H1 (cell line): ENCODE measurements around the gene FHIT. TPM values are rescaled to one million over a fixed set of nuclear protein-coding genes. Genes with fewer than 3 reads are reported as not detected.

Experiments
- CTCF ChIA-PET: fragments of 300-600 bp; sonication (Branson Sonifier 250); formaldehyde crosslinking; loops from one replicate; lab custom pipeline; 2021; ENCODE audit not compliant: partially characterized antibody; lab: Charles Lee
- POLR2A ChIA-PET: fragments of 300-600 bp; sonication (Branson Sonifier 250); formaldehyde crosslinking; loops from one replicate; lab custom pipeline; 2021; ENCODE audit warnings: inconsistent platforms; ENCODE audit not compliant: partially characterized antibody; lab: Charles Lee
- DNase-seq, 2 experiments: peaks; one replicate each; pipeline versions ENCODE4 v3.0.0 to v3.0.0-alpha.2; 2010 to 2022; ENCODE audit warnings: low spot score in 2 of 2, low read depth in 1 of 2, mixed read lengths in 1 of 2
- FAIRE-seq: peaks from 2 replicates; lab custom pipeline; 2011; peaks lifted over from hg19 to GRCh38; lab: Jason Lieb, UNC
- H2AFZ ChIP-seq: 2 replicates; pipeline ENCODE4 v1.8.1; 2012; ENCODE audit warnings: low read length, inconsistent platforms
- H2AK5ac ChIP-seq: 2 replicates; pipeline ENCODE4 v1.6.1; 2013; ENCODE audit warnings: low read depth, low read length
- H2BK120ac ChIP-seq: replicated peaks from 2 replicates; pipeline ENCODE3; 2013; ENCODE audit warnings: low read depth, low read length, inconsistent platforms
- H2BK12ac ChIP-seq: 2 replicates; pipeline ENCODE4 v1.6.1; 2013; ENCODE audit warnings: low read depth, low read length
- H2BK15ac ChIP-seq: 2 replicates; pipeline ENCODE4 v1.6.1; 2013; ENCODE audit warnings: low read length
- H2BK20ac ChIP-seq: 2 replicates; pipeline ENCODE4 v1.6.1; 2013; ENCODE audit warnings: low read length
- H2BK5ac ChIP-seq: 2 replicates; pipeline ENCODE4 v1.6.1; 2013; ENCODE audit warnings: low read depth, low read length
- H3K14ac ChIP-seq: 2 replicates; pipeline ENCODE4 v1.6.1; 2013; ENCODE audit warnings: inconsistent platforms; ENCODE audit not compliant: insufficient read length
- H3K18ac ChIP-seq: 2 replicates; pipeline ENCODE4 v1.6.1; 2013; ENCODE audit warnings: low read length; ENCODE audit errors: extremely low read depth
- H3K23ac ChIP-seq: 2 replicates; pipeline ENCODE4 v1.6.1; 2013; ENCODE audit warnings: inconsistent platforms; ENCODE audit not compliant: insufficient read length
- H3K23me2 ChIP-seq: 2 replicates; pipeline ENCODE4 v1.6.1; 2013; ENCODE audit warnings: low read depth, low read length
- H3K27ac ChIP-seq: 2 replicates; pipeline ENCODE4 v1.6.1; 2011; ENCODE audit warnings: low read depth, low read length, inconsistent platforms
- H3K27me3 ChIP-seq, 4 experiments: replicated peaks in 1 of 4; 1 replicate in 1 of 4; 2 replicates in 3 of 4; pipeline versions ENCODE4 v1.6.1 to v1.8.1; 2011 to 2013; ENCODE audit warnings: low read length in 3 of 4, mild to moderate bottlenecking in 3 of 4, inconsistent platforms in 2 of 4, mixed read lengths in 2 of 4, moderate library complexity in 1 of 4; ENCODE audit not compliant: control insufficient read depth in 3 of 4, insufficient read depth in 3 of 4; ENCODE audit errors: extremely low read depth in 1 of 4
- H3K36me3 ChIP-seq, 4 experiments: 2 replicates each; pipeline versions ENCODE4 v1.6.1 to v1.8.1; 2011 to 2013; ENCODE audit warnings: mild to moderate bottlenecking in 4 of 4, low read length in 3 of 4, moderate library complexity in 2 of 4, control low read depth in 1 of 4, inconsistent platforms in 1 of 4; ENCODE audit not compliant: insufficient read depth in 4 of 4, control insufficient read depth in 2 of 4
- H3K4ac ChIP-seq: replicated peaks from 2 replicates; pipeline ENCODE3; 2013; ENCODE audit warnings: low read length, low read depth, mixed read lengths, inconsistent platforms; ENCODE audit not compliant: insufficient read length
- H3K4me1 ChIP-seq, 4 experiments: replicated peaks in 1 of 4; 1 replicate in 1 of 4; 2 replicates in 3 of 4; pipeline versions ENCODE4 v1.6.1 to v1.8.1; 2011 to 2013; ENCODE audit warnings: low read length in 3 of 4, inconsistent platforms in 2 of 4, mixed read lengths in 1 of 4; ENCODE audit not compliant: insufficient read depth in 4 of 4, control insufficient read depth in 3 of 4
- H3K4me2 ChIP-seq, 2 experiments: 2 replicates each; pipeline versions ENCODE4 v1.6.1 to v1.8.1; 2011 to 2013; ENCODE audit warnings: low read depth in 2 of 2, low read length in 2 of 2, control low read depth in 1 of 2, inconsistent platforms in 1 of 2, mild to moderate bottlenecking in 1 of 2; ENCODE audit not compliant: insufficient read depth in 1 of 2
- H3K4me3 ChIP-seq, 4 experiments: fragments of 200-600, 300-600 bp in 1 of 4; sonication (generic), shearing (Covaris generic), sonication (Bioruptor Twin) in 1 of 4; 2 replicates each; pipeline versions ENCODE4 v1.5.1 to v1.8.1; 2011 to 2016; ENCODE audit warnings: low read length in 4 of 4, low read depth in 3 of 4, control low read depth in 2 of 4, inconsistent platforms in 2 of 4, mild to moderate bottlenecking in 2 of 4, mixed read lengths in 1 of 4, moderate library complexity in 1 of 4; ENCODE audit not compliant: insufficient read depth in 2 of 4; ENCODE audit errors: extremely low read depth in 1 of 4
- H3K56ac ChIP-seq: replicated peaks from 2 replicates; pipeline ENCODE3; 2013; ENCODE audit warnings: low read depth, mild to moderate bottlenecking, mixed read lengths, low read length, inconsistent platforms; ENCODE audit not compliant: insufficient read length
- H3K79me1 ChIP-seq: 2 replicates; pipeline ENCODE4 v1.6.1; 2013; ENCODE audit warnings: low read depth, low read length, control low read depth
- H3K79me2 ChIP-seq, 2 experiments: 2 replicates each; pipeline versions ENCODE4 v1.6.1 to v1.8.1; 2012 to 2013; ENCODE audit warnings: low read length in 2 of 2, mild to moderate bottlenecking in 2 of 2, inconsistent platforms in 1 of 2; ENCODE audit not compliant: insufficient read depth in 2 of 2, control insufficient read depth in 1 of 2
- H3K9ac ChIP-seq, 4 experiments: replicated peaks in 1 of 4; 1 replicate in 1 of 4; 2 replicates in 3 of 4; pipeline versions ENCODE4 v1.6.1 to v1.8.1; 2011 to 2013; ENCODE audit warnings: low read depth in 3 of 4, low read length in 3 of 4, control low read depth in 2 of 4, mild to moderate bottlenecking in 2 of 4, moderate library complexity in 2 of 4, inconsistent platforms in 1 of 4; ENCODE audit errors: extremely low read depth in 1 of 4
- H3K9me3 ChIP-seq, 2 experiments: 2 replicates each; pipeline versions ENCODE4 v1.6.1 to v1.8.1; 2012 to 2013; ENCODE audit warnings: mild to moderate bottlenecking in 2 of 2, moderate library complexity in 2 of 2, control low read depth in 1 of 2, inconsistent platforms in 1 of 2, low read depth in 1 of 2, low read length in 1 of 2, mixed read lengths in 1 of 2; ENCODE audit not compliant: insufficient read depth in 2 of 2
- H4K20me1 ChIP-seq, 2 experiments: replicated peaks in 1 of 2; 2 replicates each; pipeline versions ENCODE3 to v1.8.1; 2011 to 2013; ENCODE audit warnings: inconsistent platforms in 2 of 2, low read length in 2 of 2, mild to moderate bottlenecking in 1 of 2; ENCODE audit not compliant: insufficient read depth in 2 of 2, control insufficient read depth in 1 of 2
- H4K5ac ChIP-seq: 2 replicates; pipeline ENCODE4 v1.6.1; 2013; ENCODE audit warnings: low read length, low read depth, mixed read lengths, inconsistent platforms; ENCODE audit not compliant: insufficient read length
- H4K8ac ChIP-seq: 2 replicates; pipeline ENCODE4 v1.8.0; 2013; ENCODE audit warnings: mild to moderate bottlenecking, moderate library complexity, low read length, inconsistent platforms; ENCODE audit not compliant: insufficient read depth; ENCODE audit errors: extremely low read depth
- H4K91ac ChIP-seq: replicated peaks from 2 replicates; pipeline ENCODE3; 2013; ENCODE audit warnings: low read length, mixed read lengths, inconsistent platforms; ENCODE audit not compliant: insufficient read length
- ASH2L ChIP-seq: fragments of 200-600, 300-600 bp; sonication (generic); IDR thresholded peaks from one replicate; pipeline ENCODE4 v1.7.1; 2017; ENCODE audit warnings: low read length
- EZH2 ChIP-seq: fragments of 200-600 bp; sonication (generic); IDR thresholded peaks from 2 replicates; pipeline ENCODE4 v1.7.1; 2012; ENCODE audit warnings: low read depth, mild to moderate bottlenecking, moderate library complexity, low read length, inconsistent platforms; ENCODE audit not compliant: severe bottlenecking
- RBBP5 ChIP-seq: IDR thresholded peaks from 2 replicates; pipeline ENCODE4 v1.7.1; 2012; ENCODE audit warnings: low read depth, mild to moderate bottlenecking, inconsistent platforms, low read length, moderate library complexity, borderline replicate concordance
- SIX5 ChIP-seq: IDR thresholded peaks from 2 replicates; pipeline ENCODE4 v1.6.1; 2011; ENCODE audit warnings: mild to moderate bottlenecking, low read depth, low read length
- SUZ12 ChIP-seq: fragments of 200-600 bp; sonication (generic); IDR thresholded peaks from 2 replicates; pipeline ENCODE4 v1.6.1; 2012; ENCODE audit warnings: mild to moderate bottlenecking, inconsistent platforms, low read length, moderate library complexity, mixed read lengths
- TAF7 ChIP-seq: optimal IDR thresholded peaks from 2 replicates; pipeline ENCODE3; 2011; ENCODE audit warnings: low read depth, mild to moderate bottlenecking, inconsistent platforms, low read length, moderate library complexity, borderline replicate concordance
- polyA plus RNA-seq, 7 experiments: library from polyadenylated mRNA; depleted of rRNA in 3 of 7; stranded (reverse) in 5 of 7; unstranded in 2 of 7; fragments of >200 nt in 5 of 7; fragments of 200-250 nt in 2 of 7; gene quantifications; 1 replicate in 5 of 7; 2 replicates in 1 of 7; 4 replicates in 1 of 7; pipeline versions ENCODE4 v1.2.1 to v1.2.3, GENCODE V29; 2011 to 2013; ENCODE audit warnings: missing spikeins in 2 of 7, mixed read lengths in 2 of 7
- total RNA-seq: library from RNA; stranded (reverse); fragmentation: NEBNext Ultra II Directional; extraction: Animal tissue kit (Norgen Biotek cat#: 25700); gene quantifications from 2 replicates; pipeline ENCODE4 v1.2.1, GENCODE V29; 2021

Gene FHIT
- total and polyA plus RNA-seq, 2 of the 8 experiments (the other 6 are each of a cell fraction or from before 2014, with no cell fraction given), result 1.2 to 3.2 TPM

DNA sequence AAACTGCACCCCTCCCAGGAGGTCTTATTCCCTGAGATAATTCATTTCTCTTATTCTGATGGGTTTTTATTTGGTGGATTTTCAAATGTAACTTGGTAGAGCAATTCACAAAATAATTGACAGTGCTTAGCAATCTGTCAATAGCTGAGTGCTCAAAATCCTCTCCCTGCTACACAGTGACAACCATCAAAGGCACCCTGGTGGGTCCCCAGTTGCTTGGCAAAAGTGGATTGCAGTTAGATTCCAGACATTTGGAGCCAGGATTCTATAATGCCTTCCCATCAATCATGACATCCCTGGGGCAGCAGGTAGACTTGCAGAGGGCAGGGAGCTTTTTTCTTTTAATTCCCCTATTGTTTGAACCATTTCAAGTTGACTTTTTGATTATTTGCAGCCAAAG lies 59.0 kb downstream of the FHIT start:
- Histone ChIP-seq H3K9ac (no peak overlapping the region), H4K5ac (no peak overlapping the region), H3K36me3 (no peaks in the 10 kb centered on the region), H4K91ac (no peak overlapping the region), H3K56ac (no peak overlapping the region), H2AK5ac (no peak overlapping the region), H3K4me1 (peaks cover 0 to 8% (median 4%) of the 10 kb centered on the region in 4 experiments; a peak in 3 of 7 replicates), H2AFZ (no peak overlapping the region), H3K79me1 (no peaks in the 10 kb centered on the region), H3K4ac (no peak overlapping the region), H3K14ac (no peak overlapping the region), H3K4me2 (no peak overlapping the region), H3K18ac (no peak overlapping the region), H2BK20ac (no peak overlapping the region), H3K4me3 (no peak overlapping the region), H2BK120ac (no peak overlapping the region), H2BK5ac (no peak overlapping the region), H3K23ac (no peak overlapping the region), H3K27ac (no peak overlapping the region), H3K27me3 (no peaks in the 10 kb centered on the region), H3K79me2 (no peaks in the 10 kb centered on the region), H3K23me2 (no peaks in the 10 kb centered on the region), H3K9me3 (no peaks in the 10 kb centered on the region), H4K8ac (no peak overlapping the region), H4K20me1 (no peaks in the 10 kb centered on the region), H2BK15ac (no peak overlapping the region), H2BK12ac (no peak overlapping the region)
- DNase-seq (no peak), FAIRE-seq (no peak)
- CTCF ChIA-PET, result interaction anchor here (0.6 kb wide), 1 partner anchor 346 kb away, joined by 4 read pairs; no protein-coding TSS in a partner anchor
- POLR2A ChIA-PET, result no interaction called here
- TF ChIP-seq TAF7, result no peak
- no peak for TF ChIP-seq SUZ12
- no peak for TF ChIP-seq EZH2
- TF ChIP-seq RBBP5, result no peak
- TF ChIP-seq SIX5, result no peak
- no peak for TF ChIP-seq ASH2L
